ENCODE measurements around the gene LIN7A. TPM values are rescaled to one million over a fixed set of nuclear protein-coding genes. Genes with fewer than 3 reads are reported as not detected.

Gene LIN7A
- polyA plus RNA-seq, 1 experiment, result 10.4 TPM

DNA sequence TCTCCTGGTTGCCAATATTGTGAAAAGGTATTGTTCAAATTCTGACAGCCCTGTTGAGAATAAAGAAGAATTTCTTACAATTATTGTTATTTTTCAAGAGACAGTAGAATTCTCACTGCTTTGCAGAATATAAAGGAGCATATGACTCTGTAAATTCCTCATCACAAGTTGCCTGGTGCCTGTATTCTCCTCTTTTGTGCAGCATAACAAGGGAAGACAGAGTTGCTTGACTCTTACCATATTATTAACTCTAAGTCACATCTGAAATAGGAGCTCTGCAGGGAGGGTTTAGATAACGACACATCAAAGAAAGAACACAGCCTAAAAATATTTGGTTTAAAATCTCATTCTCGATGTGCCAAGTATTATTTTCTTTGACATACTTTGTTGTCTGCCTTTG is 189.9 kb downstream of the LIN7A start:
- POLR2A ChIA-PET, result no interaction called here

DNA sequence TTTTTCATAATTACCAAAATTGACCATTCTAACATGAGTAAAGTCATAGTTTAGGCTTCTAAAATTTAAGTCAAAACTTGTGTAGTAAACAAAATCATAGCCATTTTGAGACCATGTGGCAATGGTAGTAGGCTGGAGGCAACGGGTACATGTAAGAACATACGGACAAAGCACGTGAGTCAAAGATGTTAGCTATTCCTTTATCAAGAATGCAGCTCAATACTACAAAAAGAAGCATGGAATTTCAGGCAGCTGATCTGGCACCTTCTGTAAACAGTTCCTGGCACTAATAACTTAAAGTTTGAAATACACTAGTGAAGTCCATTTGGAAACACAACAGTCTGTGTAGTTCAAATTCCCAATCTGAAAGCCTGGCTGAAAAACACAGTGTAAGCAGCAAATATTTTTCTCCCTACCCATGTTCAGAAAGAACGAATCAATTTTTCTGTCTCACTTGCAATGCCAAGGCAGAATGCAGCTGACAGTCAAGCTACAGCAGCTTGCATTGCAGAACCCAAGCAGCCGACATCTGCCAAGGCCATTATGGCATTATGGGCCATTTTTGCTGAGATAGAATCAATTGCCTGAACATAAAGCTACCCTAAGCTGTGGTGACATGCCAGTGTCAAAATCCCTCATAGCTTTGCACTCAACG is 191.8 kb downstream of the LIN7A start:
- ChIA-PET CTCF (no interaction called here), POLR2A (no interaction called here)
- DNase-seq (ENCODE audit: low read depth, low spot score), result no peak
- TF ChIP-seq, protein P1, sequence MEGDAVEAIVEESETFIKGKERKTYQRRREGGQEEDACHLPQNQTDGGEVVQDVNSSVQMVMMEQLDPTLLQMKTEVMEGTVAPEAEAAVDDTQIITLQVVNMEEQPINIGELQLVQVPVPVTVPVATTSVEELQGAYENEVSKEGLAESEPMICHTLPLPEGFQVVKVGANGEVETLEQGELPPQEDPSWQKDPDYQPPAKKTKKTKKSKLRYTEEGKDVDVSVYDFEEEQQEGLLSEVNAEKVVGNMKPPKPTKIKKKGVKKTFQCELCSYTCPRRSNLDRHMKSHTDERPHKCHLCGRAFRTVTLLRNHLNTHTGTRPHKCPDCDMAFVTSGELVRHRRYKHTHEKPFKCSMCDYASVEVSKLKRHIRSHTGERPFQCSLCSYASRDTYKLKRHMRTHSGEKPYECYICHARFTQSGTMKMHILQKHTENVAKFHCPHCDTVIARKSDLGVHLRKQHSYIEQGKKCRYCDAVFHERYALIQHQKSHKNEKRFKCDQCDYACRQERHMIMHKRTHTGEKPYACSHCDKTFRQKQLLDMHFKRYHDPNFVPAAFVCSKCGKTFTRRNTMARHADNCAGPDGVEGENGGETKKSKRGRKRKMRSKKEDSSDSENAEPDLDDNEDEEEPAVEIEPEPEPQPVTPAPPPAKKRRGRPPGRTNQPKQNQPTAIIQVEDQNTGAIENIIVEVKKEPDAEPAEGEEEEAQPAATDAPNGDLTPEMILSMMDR (IDR thresholded peaks at IDR 0.05; ENCODE audit: low read depth, low read length), result no peak
- no peaks in the 10 kb centered on the region for H3K9me3 ChIP-seq (ENCODE audit: control insufficient read depth, insufficient read depth, low read length)
- H3K4me3 ChIP-seq (ENCODE audit: low read depth, low read length), result no peak overlapping the region
- H3K27ac ChIP-seq (ENCODE audit: low read depth, low read length), result no peak overlapping the region
- no peaks in the 10 kb centered on the region for H3K27me3 ChIP-seq (ENCODE audit: control insufficient read depth, insufficient read depth, low read length)

More for the DNA sequence above, 189.9 kb downstream of the LIN7A start:
- CTCF ChIA-PET, result no interaction called here
- H3K4me3 ChIP-seq (ENCODE audit: low read depth, low read length), result no peak overlapping the region
- TF ChIP-seq, protein P1 (IDR thresholded peaks at IDR 0.05; ENCODE audit: low read depth, low read length), result no peak
- no peak overlapping the region for H3K27ac ChIP-seq (ENCODE audit: low read depth, low read length)
- DNase-seq (ENCODE audit: low read depth, low spot score), result no peak
- H3K9me3 ChIP-seq (ENCODE audit: control insufficient read depth, insufficient read depth, low read length), result no peaks in the 10 kb centered on the region
- no peaks in the 10 kb centered on the region for H3K27me3 ChIP-seq (ENCODE audit: control insufficient read depth, insufficient read depth, low read length)

Small RNA genes within 50 kb of the gene (small RNA-seq; reads per million reads assigned to genes)
- gene MIR617 (ENCODE audit: insufficient read length, low read depth), result not detected
- gene MIR618 (ENCODE audit: insufficient read length, low read depth), result 2.2 reads per million

Other genes with a start within 250 kb of the LIN7A start
- not detected in 2 replicates for gene MYF6, start 230.3 kb downstream of the LIN7A start, polyA plus RNA-seq (2011; rRNA removed)
- gene MYF5, start 221.0 kb downstream of the LIN7A start, polyA plus RNA-seq (2011; rRNA removed), result not detected in 2 replicates
- gene ACSS3, start 140.1 kb upstream of the LIN7A start, polyA plus RNA-seq (2011; rRNA removed), result 1.9 and 3.0 TPM in 2 replicates